Measurements from ENCODE around the gene RPL36AL. TPM values are rescaled to one million over a fixed set of nuclear protein-coding genes. Genes with fewer than 3 reads are reported as not detected.
A peak's percentile ranks its signal among the peaks of the same experiment; 100 is the strongest.
"Not testable (repeated sequence)": the region's sequence is repeated elsewhere in the genome, so short reads cannot be mapped to it uniquely, and the experiment has no call there.

Gene RPL36AL
- 114 and 130 TPM in 2 replicates for total RNA-seq (2014; rRNA removed; shearing (Covaris generic))

GRCh38 chr14:49620182-49621113, at the start of gene RPL36AL, which contains the start of gene MGAT2:
Gene RPL36AL (minus strand): TSS chr14:49620626. CDS start chr14:49619104, 1,522 bp downstream.
Gene MGAT2 (plus strand): TSS chr14:49620799. CDS start chr14:49621269, 470 bp downstream.
- peak; percentile 95 for DNase-seq (ENCODE audit: low spot score)

DNA sequence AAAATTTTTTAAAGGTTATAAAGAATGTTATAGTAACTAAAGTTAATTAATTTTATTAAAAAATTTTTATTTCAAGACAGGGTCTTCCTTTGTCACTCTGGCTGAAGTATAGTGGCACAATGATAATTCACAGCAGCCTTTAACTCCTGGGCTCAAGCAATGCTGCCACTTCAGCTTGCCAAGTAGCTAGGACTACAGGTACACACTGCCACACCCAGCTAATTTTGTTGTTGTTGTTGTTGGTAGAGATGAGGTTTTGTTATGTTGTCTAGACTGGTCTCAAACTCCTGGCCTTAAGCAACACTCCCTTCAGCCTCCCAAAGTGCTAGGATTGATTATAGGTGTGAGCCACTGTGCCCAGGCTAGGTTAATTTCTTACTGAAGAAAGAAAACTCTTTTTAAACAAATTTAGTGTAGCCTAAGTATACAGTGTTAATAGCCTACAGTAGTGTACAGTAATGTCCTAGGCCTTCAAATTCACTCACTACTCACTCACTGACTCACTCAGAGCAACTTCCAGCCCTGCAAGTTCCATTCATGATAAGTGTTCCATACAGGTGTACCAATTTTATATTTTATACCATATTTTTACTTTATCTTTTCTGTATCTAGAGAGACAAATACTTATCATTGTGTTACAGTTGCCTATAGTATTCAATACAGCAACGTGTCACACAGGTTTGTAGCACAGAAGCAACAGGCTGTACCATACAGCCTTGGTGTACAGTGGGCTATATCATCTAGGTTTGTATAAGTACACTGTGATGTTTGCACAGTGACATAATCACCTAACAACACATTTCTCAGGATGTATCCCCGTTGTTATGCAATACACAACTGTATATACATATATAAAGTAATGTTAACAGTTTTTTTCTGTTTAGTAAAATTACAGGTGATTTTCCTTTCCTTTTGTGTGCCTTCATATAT, 39.4 kb upstream of the RPL36AL start:
- DNase-seq (ENCODE audit: low spot score) = no peak

GRCh38 chr14:49657500-49657899, 37.1 kb upstream of the RPL36AL start:
- not testable (repeated sequence) for DNase-seq (ENCODE audit: low spot score)

DNA sequence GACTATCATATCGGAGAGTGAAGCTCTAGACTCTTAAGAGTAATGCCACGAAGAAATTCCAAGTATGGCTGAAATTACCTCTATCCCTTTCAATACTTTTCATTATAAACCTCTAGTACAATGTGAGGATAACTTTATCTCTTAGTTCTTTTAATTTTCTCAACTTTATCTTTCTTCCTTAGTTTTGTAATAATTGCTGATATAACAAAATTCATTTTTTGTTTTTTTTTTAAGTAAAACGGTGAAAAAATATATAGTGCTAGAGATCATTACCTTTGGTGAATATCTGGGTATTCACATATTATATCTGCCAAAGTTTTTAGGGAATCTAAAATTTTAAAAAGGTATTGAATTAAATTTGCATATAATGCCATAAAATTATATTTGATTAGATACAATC, 34.1 kb upstream of the RPL36AL start:
- DNase-seq (ENCODE audit: low spot score) = no peak

DNA sequence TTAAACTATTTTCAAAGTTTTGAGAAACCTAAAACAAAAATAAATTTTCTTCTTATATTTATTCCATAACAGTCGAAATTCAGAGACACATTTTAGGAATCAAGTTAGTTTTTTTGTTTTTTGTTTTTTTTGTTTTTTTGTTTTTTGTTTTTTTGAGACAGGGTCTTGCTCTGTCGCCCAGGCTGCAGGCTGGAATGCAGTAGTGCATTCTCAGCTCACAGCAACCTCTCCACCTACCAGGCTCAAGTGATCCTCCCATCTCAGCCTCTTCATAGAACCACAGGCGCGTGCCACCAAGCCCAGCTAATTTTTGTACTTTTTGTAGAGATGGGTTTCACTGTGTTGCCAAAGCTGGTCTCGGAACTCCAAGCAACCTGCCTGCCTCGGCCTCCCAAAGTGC, 33.1 kb upstream of the RPL36AL start:
- DNase-seq (ENCODE audit: low spot score) = no peak

- no peak for DNase-seq (ENCODE audit: low spot score)
These were observed 21.7 kb upstream of the RPL36AL start for GRCh38 chr14:49642163-49642562.

DNA sequence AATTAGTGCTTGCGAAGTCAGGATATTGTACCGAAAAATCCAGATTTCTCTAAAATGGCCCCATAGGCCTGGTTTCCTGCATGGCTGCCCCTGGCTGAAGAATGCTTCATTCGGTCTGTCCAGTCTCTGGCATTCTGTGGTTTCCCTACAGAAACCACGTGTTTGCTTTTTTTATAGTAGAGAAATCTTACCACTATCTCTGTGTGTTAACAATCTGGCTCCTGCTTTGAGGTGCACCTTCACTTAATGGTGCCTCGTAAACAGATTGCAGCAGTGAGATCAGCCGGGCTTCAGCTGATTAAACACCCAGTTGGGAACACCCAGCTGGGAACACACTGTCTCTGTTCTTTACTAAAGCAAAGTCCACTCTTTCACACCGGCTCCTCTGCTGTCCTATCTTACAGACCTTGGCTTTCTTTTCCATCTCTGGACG, 21.3 kb upstream of the RPL36AL start:
- peak; percentile 43 for DNase-seq (ENCODE audit: low spot score)

DNA sequence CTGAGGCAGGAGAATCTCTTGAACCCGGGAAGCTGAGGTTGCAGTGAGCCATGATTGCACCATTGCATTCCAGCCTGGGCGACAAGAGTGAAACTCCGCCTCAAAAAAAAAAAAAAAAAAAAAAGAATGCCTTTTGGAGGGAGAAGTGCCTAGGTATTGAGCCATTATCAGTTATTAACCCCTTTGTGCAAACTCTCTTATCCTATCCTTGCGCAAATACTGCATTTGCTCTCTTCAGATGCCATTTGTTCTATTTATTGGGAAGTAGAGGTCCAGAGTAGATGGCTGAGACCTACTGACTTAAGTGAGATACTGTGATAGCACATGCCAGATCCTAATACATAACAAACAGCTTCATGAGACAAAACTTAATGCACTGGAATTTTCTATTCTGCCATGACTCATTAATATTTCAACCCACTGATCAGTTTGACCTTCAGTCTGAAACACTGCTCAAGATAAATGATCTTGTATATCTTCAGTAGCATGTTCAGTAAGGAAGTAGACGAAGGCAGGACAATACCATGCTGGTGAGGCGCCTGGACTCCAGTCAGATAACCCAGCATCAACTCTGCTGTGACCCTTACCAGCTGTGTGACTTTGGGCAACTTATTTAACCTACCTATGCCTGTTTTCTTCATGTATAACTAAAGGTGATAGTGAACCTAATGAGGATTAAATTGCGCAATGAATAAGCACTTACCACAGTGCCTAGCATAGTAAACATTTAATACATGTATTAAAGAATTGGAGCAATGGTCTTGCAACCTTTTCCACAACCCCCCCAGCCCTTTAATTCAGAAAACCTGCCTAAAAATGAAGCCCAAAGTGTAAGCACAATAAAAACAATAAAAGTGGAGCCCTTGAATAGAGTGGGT, 20.4 kb upstream of the RPL36AL start:
- no peak for DNase-seq (ENCODE audit: low spot score)

DNA sequence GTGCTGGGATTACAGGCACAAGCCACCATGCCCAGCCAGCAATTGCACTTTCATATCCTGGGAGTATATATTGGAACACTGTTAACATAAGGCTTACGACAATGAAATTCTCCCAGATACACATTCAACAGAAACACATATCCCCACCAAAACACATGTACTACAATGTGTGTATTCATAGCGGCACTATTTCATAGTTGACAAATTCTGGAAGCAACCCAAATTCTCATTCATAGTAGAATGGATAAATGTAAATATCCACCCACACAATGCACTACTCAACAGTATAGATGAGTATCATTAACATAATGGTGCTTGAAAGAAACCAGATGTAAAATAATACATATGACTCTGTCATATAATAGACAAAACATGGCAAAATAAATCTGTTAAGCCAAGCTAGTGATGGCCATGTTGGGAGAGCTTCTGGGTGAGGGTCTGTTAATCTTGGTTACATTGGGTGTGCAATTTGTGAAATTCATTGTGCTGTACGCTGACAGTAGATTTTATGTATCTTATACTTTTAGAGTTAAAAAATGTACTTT, 17.2 kb upstream of the RPL36AL start:
- no peak for DNase-seq (ENCODE audit: low spot score)

DNA sequence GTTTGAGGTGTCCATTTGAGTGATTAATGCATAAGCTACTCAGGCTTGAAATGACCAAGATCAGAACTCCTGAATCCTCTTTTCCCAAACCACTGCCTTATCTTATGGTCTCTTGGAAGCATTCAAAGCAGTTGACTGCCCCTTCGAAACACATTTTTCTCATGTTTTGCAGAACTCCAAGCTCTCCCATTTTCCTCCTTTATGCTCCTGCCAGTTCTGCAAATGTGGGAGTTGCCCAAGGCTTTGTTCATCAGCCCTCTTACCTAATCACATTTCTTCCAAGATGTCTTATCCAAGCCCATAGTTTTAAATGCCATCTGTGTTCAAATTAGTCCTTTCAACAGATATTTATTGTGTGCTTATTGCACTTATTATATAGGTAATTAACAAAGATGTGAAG, 16.4 kb upstream of the RPL36AL start:
- no peak for DNase-seq (ENCODE audit: low spot score)

DNA sequence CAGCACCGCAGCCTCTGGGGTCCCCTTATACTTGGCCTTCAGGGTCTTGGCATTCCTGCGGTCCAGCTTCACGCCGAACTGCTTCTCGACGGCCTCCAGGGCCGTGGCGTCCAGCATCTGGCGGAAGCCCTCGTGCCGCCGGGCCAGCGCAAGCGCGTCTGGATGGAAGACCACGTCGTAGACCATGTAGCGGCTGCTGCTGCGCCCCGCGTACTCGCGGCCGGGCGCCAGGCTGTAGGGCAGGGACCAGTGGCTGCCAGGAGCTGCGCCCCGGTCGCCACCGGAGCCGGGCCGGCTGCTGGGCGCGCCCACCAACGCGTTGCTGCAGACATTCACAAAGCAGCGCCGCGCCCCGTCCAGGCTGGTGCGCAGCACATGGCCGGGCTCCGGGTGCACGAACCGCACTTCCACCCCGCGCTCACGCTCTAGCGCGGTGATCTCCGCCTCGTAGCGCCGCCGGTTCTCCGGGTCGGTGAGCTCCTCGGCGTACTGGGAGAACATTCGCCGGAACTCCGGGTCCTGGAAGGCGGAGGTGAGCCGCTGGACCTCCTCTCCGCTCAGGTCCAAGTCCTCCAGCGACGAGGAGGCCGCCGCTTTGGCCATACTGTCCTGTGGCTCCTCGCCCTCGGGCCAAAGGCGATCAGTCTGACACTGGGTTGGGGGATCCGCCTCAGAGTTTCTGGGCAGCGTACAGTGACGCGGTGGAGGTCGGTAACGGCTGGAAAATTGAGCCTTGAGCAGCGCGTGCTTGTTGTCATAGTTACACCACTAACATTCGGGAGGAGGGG, 14.3 kb upstream of the RPL36AL start, which contains the start of gene DNAAF2:
Gene DNAAF2, minus strand, starts transcription at position 698 of the 788 bp plus-strand sequence. Its CDS starts 95 bp downstream, at position 603.
- DNase-seq (ENCODE audit: low spot score) = peak; percentile 76

- DNase-seq (ENCODE audit: low spot score) = peak; percentile 86
These were observed 13.5 kb upstream of the RPL36AL start for GRCh38 chr14:49633640-49634546.

DNA sequence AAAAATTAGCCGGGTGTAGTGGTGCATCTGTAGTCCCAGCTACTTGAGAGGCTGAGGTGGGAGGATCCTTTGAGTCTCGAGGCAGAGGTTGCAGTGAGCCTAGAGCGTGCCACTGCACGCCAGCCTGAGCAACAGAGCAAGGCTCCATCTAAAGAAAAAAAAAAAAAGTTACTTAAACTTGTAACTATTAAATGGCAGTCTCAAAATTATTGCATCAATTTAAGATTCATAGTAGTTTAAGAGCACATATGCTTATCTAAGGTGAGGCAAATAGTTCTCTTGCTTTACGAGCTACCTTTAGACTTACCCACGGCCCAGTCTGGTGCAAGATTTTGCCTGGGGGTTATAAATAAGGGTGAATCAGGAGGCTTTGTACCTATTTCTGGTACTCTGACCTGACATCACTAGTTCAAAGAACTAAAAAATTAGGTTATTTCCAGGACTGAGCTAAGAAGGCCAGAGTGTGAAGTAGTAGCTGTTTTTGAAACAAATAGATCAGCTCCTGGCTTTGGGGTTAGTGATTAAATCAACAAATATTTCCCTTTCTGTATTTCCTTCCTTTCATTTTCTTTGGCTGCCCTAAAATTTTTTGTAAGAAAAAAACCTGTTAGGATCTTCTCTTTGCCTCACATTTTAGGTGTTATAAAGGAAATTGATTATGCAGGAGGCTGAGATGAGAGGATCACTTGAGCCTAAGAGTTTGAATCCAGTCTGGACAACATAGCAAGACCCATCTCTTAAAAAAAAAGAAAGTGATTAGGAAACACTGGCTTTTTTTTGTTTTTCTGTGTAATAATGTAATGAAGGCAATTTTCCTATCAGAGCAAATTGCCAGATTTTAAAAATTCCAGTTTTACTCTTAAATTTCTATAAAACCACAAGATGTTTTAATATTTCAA, 3.8 kb upstream of the RPL36AL start:
- DNase-seq (ENCODE audit: low spot score) = peak; percentile 20

- DNase-seq (ENCODE audit: low spot score) = no peak
These were observed 3.0 kb upstream of the RPL36AL start for GRCh38 chr14:49623387-49623786.

GRCh38 chr14:49622022-49622607, 1.7 kb upstream of the RPL36AL start:
- peak; percentile 30 for DNase-seq (ENCODE audit: low spot score)

DNA sequence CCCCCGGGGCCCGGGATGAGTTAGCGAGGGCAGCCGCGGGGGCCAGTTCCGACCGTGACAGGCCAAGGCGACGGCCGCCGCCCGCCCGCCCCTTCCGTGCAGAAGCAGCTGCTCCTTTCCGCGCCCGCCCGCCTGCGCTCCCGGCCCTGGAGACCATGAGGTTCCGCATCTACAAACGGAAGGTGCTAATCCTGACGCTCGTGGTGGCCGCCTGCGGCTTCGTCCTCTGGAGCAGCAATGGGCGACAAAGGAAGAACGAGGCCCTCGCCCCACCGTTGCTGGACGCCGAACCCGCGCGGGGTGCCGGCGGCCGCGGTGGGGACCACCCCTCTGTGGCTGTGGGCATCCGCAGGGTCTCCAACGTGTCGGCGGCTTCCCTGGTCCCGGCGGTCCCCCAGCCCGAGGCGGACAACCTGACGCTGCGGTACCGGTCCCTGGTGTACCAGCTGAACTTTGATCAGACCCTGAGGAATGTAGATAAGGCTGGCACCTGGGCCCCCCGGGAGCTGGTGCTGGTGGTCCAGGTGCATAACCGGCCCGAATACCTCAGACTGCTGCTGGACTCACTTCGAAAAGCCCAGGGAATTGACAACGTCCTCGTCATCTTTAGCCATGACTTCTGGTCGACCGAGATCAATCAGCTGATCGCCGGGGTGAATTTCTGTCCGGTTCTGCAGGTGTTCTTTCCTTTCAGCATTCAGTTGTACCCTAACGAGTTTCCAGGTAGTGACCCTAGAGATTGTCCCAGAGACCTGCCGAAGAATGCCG, 872 bp upstream of the RPL36AL start:
- DNase-seq (ENCODE audit: low spot score) = peak; percentile 49
